Spleen (tissue), 7 donors: ENCODE measurements around the gene CD48.
A peak's percentile ranks its signal among the peaks of the same experiment; 100 is the strongest.

ENCODE experiments used
- POLR2A ChIP-seq, 3 donors: fragments of 450-650 bp; IDR thresholded peaks; one replicate each; pipeline ENCODE4 v1.5.1; 2017; ENCODE audit warnings: antibody characterized with exemption in 3 of 3, mild to moderate bottlenecking in 1 of 3
- POLR2AphosphoS5 ChIP-seq, 3 donors: sonication (generic); formaldehyde crosslinking; IDR thresholded peaks; one replicate each; pipeline ENCODE4 v1.5.1; 2017; ENCODE audit warnings: antibody characterized with exemption in 3 of 3
- TF ChIP-seq, protein P1 (sequence below), 11 experiments: fragments of 200-600 bp in 7 of 11; fragments of 450-650 bp in 4 of 11; sonication (generic) in 4 of 11; IDR thresholded peaks in 8 of 11; conservative IDR thresholded peaks in 3 of 11; 1 replicate in 7 of 11; 2 replicates in 4 of 11; pipeline versions ENCODE4 v1.4.0 to v1.8.0; 2016 to 2021; ENCODE audit warnings: antibody characterized with exemption in 11 of 11, inconsistent platforms in 4 of 11, mild to moderate bottlenecking in 1 of 11
- donor health status: DM: no; HTN: no; CAD: no; lungs with moderate emphysema.
- donor health status: DM: no; HTN: no; CAD: no.
- donor health status: DM: no; HTN: no; CAD: no.

DNA sequence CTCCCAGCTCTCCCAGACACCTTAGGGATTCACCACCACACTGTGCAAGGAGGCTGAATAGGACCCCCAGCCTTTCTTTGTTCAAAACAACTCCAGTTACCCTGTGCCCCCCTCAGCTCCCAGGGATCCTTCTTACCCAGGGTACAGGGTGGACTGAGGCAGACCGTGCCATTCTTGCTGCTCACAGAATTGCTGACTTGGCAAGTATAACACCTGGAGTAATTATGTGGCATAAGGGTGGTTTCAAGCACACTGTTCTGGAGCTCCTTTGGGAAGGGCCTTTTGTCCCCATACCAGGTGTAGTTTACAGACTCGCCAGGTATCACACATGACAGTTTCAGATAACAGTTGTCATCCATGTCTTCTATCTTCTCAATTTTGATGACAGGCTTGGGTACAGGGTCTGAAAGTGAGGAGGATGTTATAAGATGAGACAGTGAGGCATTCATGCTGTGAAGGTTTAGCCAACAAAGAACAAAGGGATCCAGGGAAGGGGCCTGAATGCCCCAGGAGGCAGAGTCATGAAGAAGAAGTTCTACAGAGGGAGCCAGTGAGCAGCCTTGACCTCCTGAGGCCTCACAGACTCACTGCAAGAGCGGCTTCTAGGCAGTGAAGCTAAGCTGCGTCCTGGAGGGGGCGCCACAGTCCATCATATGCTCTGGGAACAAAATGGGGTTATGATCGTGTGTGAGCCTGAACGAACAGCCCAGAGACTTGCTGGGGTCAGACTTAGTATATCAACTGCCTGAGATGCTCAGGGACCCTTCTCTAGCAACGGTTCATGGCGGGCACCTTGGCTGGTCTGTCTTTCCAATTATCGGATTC lies 30.3 kb downstream of the CD48 start:
- TF ChIP-seq POLR2A (IDR thresholded peaks at IDR 0.05) (no peak), POLR2AphosphoS5 (IDR thresholded peaks at IDR 0.05) (peak in 2 of 3 donors; percentile 46 to 72)
- TF ChIP-seq, protein P1, sequence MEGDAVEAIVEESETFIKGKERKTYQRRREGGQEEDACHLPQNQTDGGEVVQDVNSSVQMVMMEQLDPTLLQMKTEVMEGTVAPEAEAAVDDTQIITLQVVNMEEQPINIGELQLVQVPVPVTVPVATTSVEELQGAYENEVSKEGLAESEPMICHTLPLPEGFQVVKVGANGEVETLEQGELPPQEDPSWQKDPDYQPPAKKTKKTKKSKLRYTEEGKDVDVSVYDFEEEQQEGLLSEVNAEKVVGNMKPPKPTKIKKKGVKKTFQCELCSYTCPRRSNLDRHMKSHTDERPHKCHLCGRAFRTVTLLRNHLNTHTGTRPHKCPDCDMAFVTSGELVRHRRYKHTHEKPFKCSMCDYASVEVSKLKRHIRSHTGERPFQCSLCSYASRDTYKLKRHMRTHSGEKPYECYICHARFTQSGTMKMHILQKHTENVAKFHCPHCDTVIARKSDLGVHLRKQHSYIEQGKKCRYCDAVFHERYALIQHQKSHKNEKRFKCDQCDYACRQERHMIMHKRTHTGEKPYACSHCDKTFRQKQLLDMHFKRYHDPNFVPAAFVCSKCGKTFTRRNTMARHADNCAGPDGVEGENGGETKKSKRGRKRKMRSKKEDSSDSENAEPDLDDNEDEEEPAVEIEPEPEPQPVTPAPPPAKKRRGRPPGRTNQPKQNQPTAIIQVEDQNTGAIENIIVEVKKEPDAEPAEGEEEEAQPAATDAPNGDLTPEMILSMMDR (IDR thresholded peaks at IDR 0.05 in 8 of 11, conservative IDR thresholded peaks at IDR 0.05 in 3 of 11) = peak; percentile 66 to 92 (median 85)
